ENCODE data around the gene GPATCH2L.

- TF ChIP-seq CTCF (CRISPR knock-in tag; IDR thresholded peaks at IDR 0.05) (no peak), KAT8 (CRISPR knock-in tag; IDR thresholded peaks at IDR 0.05) (no peak), ZNF710 (CRISPR knock-in tag; IDR thresholded peaks at IDR 0.05; ENCODE audit: borderline replicate concordance) (no peak), ATF2 (CRISPR knock-in tag; IDR thresholded peaks at IDR 0.05) (no peak), NFKB2 (CRISPR knock-in tag; IDR thresholded peaks at IDR 0.05; ENCODE audit: borderline replicate concordance) (no peak), ZNF672 (CRISPR knock-in tag; IDR thresholded peaks at IDR 0.05) (no peak), YY1 (IDR thresholded peaks at IDR 0.05; ENCODE audit: insufficient read depth, insufficient replicate concordance, low read depth, low read length) (no peak), CHD2 (IDR thresholded peaks at IDR 0.05; ENCODE audit: low read depth, low read length) (no peak), ESRRA (CRISPR knock-in tag; IDR thresholded peaks at IDR 0.05; ENCODE audit: low read depth) (no peak), FOXA1 (IDR thresholded peaks at IDR 0.05) (no peak), FOXA1 (CRISPR knock-in tag; IDR thresholded peaks at IDR 0.05) (no peak)
- TF ChIP-seq, protein P1, sequence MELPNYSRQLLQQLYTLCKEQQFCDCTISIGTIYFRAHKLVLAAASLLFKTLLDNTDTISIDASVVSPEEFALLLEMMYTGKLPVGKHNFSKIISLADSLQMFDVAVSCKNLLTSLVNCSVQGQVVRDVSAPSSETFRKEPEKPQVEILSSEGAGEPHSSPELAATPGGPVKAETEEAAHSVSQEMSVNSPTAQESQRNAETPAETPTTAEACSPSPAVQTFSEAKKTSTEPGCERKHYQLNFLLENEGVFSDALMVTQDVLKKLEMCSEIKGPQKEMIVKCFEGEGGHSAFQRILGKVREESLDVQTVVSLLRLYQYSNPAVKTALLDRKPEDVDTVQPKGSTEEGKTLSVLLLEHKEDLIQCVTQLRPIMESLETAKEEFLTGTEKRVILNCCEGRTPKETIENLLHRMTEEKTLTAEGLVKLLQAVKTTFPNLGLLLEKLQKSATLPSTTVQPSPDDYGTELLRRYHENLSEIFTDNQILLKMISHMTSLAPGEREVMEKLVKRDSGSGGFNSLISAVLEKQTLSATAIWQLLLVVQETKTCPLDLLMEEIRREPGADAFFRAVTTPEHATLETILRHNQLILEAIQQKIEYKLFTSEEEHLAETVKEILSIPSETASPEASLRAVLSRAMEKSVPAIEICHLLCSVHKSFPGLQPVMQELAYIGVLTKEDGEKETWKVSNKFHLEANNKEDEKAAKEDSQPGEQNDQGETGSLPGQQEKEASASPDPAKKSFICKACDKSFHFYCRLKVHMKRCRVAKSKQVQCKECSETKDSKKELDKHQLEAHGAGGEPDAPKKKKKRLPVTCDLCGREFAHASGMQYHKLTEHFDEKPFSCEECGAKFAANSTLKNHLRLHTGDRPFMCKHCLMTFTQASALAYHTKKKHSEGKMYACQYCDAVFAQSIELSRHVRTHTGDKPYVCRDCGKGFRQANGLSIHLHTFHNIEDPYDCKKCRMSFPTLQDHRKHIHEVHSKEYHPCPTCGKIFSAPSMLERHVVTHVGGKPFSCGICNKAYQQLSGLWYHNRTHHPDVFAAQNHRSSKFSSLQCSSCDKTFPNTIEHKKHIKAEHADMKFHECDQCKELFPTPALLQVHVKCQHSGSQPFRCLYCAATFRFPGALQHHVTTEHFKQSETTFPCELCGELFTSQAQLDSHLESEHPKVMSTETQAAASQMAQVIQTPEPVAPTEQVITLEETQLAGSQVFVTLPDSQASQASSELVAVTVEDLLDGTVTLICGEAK (IDR thresholded peaks at IDR 0.05) = no peak
- TF ChIP-seq, protein P1 (CRISPR knock-in tag; IDR thresholded peaks at IDR 0.05) = no peak
Measured at GRCh38 chr14:76117789-76118484, 33.8 kb upstream of the GPATCH2L start.
